Activated CD8-positive, alpha-beta memory T cell treated with anti-CD3 and anti-CD28 coated beads, Interleukin-2, amount 50 U/mL, for 1 hour (primary cell): ENCODE results near the gene ZG16B.
A peak's percentile ranks its signal among the peaks of the same experiment; 100 is the strongest.

Experiments used
- DNase-seq: peaks from one replicate; pipeline ENCODE4 v3.0.0-alpha.2; 2020; ENCODE audit errors: extremely low read depth

Gene ZG16B

GRCh38 chr16:2825049-2825742, 4.9 kb upstream of the ZG16B start:
- no peak for DNase-seq

- no peak for DNase-seq
These were observed 4.2 kb upstream of the ZG16B start for GRCh38 chr16:2825906-2826305.

GRCh38 chr16:2826591-2827373, 3.3 kb upstream of the ZG16B start:
- no peak for DNase-seq

GRCh38 chr16:2827374-2827791, 2.7 kb upstream of the ZG16B start:
- DNase-seq: no peak

GRCh38 chr16:2827831-2828520, 2.1 kb upstream of the ZG16B start:
- no peak for DNase-seq

GRCh38 chr16:2828521-2828840, 1.6 kb upstream of the ZG16B start:
- DNase-seq: no peak

GRCh38 chr16:2828876-2829430, 1.1 kb upstream of the ZG16B start:
- DNase-seq: no peak

- DNase-seq: no peak
These were observed 222 bp downstream of the ZG16B start for GRCh38 chr16:2830355-2830695.

GRCh38 chr16:2831203-2831602, 1.1 kb downstream of the ZG16B start:
- no peak for DNase-seq

GRCh38 chr16:2833776-2834175, 3.7 kb downstream of the ZG16B start:
- no peak for DNase-seq

- DNase-seq: no peak
These were observed 4.9 kb downstream of the ZG16B start for GRCh38 chr16:2834968-2835367.

GRCh38 chr16:2835638-2836493, 5.8 kb downstream of the ZG16B start:
- DNase-seq: no peak

GRCh38 chr16:2836646-2837508, 6.8 kb downstream of the ZG16B start:
- DNase-seq: no peak

- DNase-seq: no peak
These were observed 8.8 kb downstream of the ZG16B start for GRCh38 chr16:2838928-2839327.

GRCh38 chr16:2839650-2840450, 9.7 kb downstream of the ZG16B start:
- no peak for DNase-seq

GRCh38 chr16:2840914-2841313, 10.8 kb downstream of the ZG16B start:
- no peak for DNase-seq

- no peak for DNase-seq
These were observed 11.7 kb downstream of the ZG16B start for GRCh38 chr16:2841606-2842339.

GRCh38 chr16:2842340-2843000, 12.4 kb downstream of the ZG16B start:
- DNase-seq: peak; percentile 28

GRCh38 chr16:2843526-2843925, 13.4 kb downstream of the ZG16B start:
- no peak for DNase-seq
